GM21723 (cell line): ENCODE measurements around the gene LBX2.

ENCODE experiments used
- ATAC-seq: cut with Tn5 transposase; IDR thresholded peaks from one replicate; pipeline ENCODE4 v1.9.1; 2021; ENCODE audit warnings: mild to moderate bottlenecking, moderate library complexity; ENCODE audit not compliant: unreplicated experiment

LBX2 gene

GRCh38 chr2:74526649-74527230, 27.3 kb upstream of the LBX2 start:
- ATAC-seq = no peak

GRCh38 chr2:74525717-74526648, 26.6 kb upstream of the LBX2 start, which contains the start of gene DQX1:
Gene DQX1, minus strand, starts transcription at chr2:74526231. Its CDS starts 502 bp downstream, at chr2:74525729.
- ATAC-seq = no peak

GRCh38 chr2:74524955-74525716, 25.7 kb upstream of the LBX2 start:
- ATAC-seq = no peak

- no peak for ATAC-seq
Measured at GRCh38 chr2:74524005-74524404, 24.6 kb upstream of the LBX2 start.

- ATAC-seq = no peak
Measured at GRCh38 chr2:74522516-74522915, 23.1 kb upstream of the LBX2 start.

GRCh38 chr2:74516650-74517049, 17.2 kb upstream of the LBX2 start:
- ATAC-seq = no peak

- peak; percentile 61 for ATAC-seq
Measured at GRCh38 chr2:74515981-74516633, 16.7 kb upstream of the LBX2 start.

- no peak for ATAC-seq
Measured at GRCh38 chr2:74515271-74515980, 16.0 kb upstream of the LBX2 start.

- ATAC-seq = no peak
Measured at GRCh38 chr2:74514368-74515270, 15.2 kb upstream of the LBX2 start, which contains the start of gene TLX2. Gene TLX2, plus strand, starts transcription at chr2:74514450. Its CDS starts 357 bp downstream, at chr2:74514807.

- ATAC-seq = no peak
Measured at GRCh38 chr2:74513605-74514367, 14.4 kb upstream of the LBX2 start.

GRCh38 chr2:74512744-74513604, 13.6 kb upstream of the LBX2 start:
- no peak for ATAC-seq

- ATAC-seq = no peak
Measured at GRCh38 chr2:74511104-74511989, 11.9 kb upstream of the LBX2 start.

GRCh38 chr2:74510272-74510671, 10.9 kb upstream of the LBX2 start:
- ATAC-seq = no peak

- ATAC-seq = peak; percentile 20
Measured at GRCh38 chr2:74507926-74508520, 8.6 kb upstream of the LBX2 start.

GRCh38 chr2:74507145-74507925, 7.9 kb upstream of the LBX2 start, which contains the start of gene PCGF1:
Gene PCGF1, minus strand, starts transcription at chr2:74507695. Its CDS starts 27 bp downstream, at chr2:74507668.
- ATAC-seq = peak; percentile 88
